ENCODE results near the gene SRSF9. TPM values are rescaled to one million over a fixed set of nuclear protein-coding genes. Genes with fewer than 3 reads are reported as not detected.

SRSF9 gene
- total and polyA plus RNA-seq, 2 of the 13 experiments (the other 11 are each of a cell fraction or from before 2014, with no cell fraction given), result 125 to 144 TPM

- TF ChIP-seq RERE (CRISPR knock-in tag; IDR thresholded peaks at IDR 0.05; ENCODE audit: low read depth), result no peak
- TF ChIP-seq PHF8 (CRISPR knock-in tag; IDR thresholded peaks at IDR 0.05), result peak; percentile 96
- TF ChIP-seq RELA (CRISPR knock-in tag; IDR thresholded peaks at IDR 0.05), result no peak
- TF ChIP-seq KDM5B (CRISPR knock-in tag; IDR thresholded peaks at IDR 0.05; ENCODE audit: borderline replicate concordance), result peak; percentile 73
- peak; percentile 43; the same call in 1 of the 2 replicates for TF ChIP-seq ZNF569 (CRISPR knock-in tag; IDR thresholded peaks at IDR 0.05; ENCODE audit: borderline replicate concordance)
- TF ChIP-seq REL (CRISPR knock-in tag; conservative IDR thresholded peaks at IDR 0.05), result no peak
- TF ChIP-seq NFE2 (CRISPR knock-in tag; IDR thresholded peaks at IDR 0.05), result no peak
- no peak for TF ChIP-seq ZNF414 (CRISPR knock-in tag; IDR thresholded peaks at IDR 0.05)
- no peak for TF ChIP-seq PAWR (CRISPR knock-in tag; IDR thresholded peaks at IDR 0.05; ENCODE audit: borderline replicate concordance)
- peak; percentile 56 for TF ChIP-seq AGO2 (optimal IDR thresholded peaks at IDR 0.05; ENCODE audit: low read depth, low read length)
- TF ChIP-seq SOX6 (IDR thresholded peaks at IDR 0.05), result no peak
- TF ChIP-seq SOX6 (CRISPR knock-in tag; IDR thresholded peaks at IDR 0.05), result no peak
- no peak for TF ChIP-seq ZFAT (CRISPR knock-in tag; conservative IDR thresholded peaks at IDR 0.05)
- TF ChIP-seq ZSCAN30 (CRISPR knock-in tag; IDR thresholded peaks at IDR 0.05), result no peak
- no peak for TF ChIP-seq CSRNP2 (CRISPR knock-in tag; conservative IDR thresholded peaks at IDR 0.05; ENCODE audit: low read depth)
- TF ChIP-seq GTF2F1 (IDR thresholded peaks at IDR 0.05; ENCODE audit: low read length), result no peak
- TF ChIP-seq TBL1XR1 (IDR thresholded peaks at IDR 0.05; ENCODE audit: borderline replicate concordance, low read length, partially characterized antibody), result no peak
- TF ChIP-seq ZNF446 (CRISPR knock-in tag; IDR thresholded peaks at IDR 0.05), result no peak
- TF ChIP-seq, protein P1, sequence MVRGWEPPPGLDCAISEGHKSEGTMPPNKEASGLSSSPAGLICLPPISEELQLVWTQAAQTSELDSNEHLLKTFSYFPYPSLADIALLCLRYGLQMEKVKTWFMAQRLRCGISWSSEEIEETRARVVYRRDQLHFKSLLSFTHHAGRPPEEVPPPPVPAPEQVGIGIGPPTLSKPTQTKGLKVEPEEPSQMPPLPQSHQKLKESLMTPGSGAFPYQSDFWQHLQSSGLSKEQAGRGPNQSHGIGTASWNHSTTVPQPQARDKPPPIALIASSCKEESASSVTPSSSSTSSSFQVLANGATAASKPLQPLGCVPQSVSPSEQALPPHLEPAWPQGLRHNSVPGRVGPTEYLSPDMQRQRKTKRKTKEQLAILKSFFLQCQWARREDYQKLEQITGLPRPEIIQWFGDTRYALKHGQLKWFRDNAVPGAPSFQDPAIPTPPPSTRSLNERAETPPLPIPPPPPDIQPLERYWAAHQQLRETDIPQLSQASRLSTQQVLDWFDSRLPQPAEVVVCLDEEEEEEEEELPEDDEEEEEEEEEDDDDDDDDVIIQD (CRISPR knock-in tag; IDR thresholded peaks at IDR 0.05; ENCODE audit: low read depth), result peak; percentile 24; the same call in 1 of the 2 replicates
- no peak for TF ChIP-seq SMARCC2 (IDR thresholded peaks at IDR 0.05)
- TF ChIP-seq MZF1 (CRISPR knock-in tag; IDR thresholded peaks at IDR 0.05; ENCODE audit: borderline replicate concordance), result 0 out of 2 replicates have a peak, but pooled peaks have one; percentile 42
Measured at GRCh38 chr12:120437735-120438494, 31.6 kb downstream of the SRSF9 start, which contains the start of gene COX6A1 (continued).

Measured in HepG2 (cell line).